Measurements from ENCODE around the gene HNRNPAB.

GRCh38 chr5:178204182-178204934 lies at the start of gene HNRNPAB:
- TF ChIP-seq EZH2phosphoT487 (IDR thresholded peaks at IDR 0.05; ENCODE audit: insufficient read depth, low read depth): no peak
- TF ChIP-seq EZH2 (IDR thresholded peaks at IDR 0.05; ENCODE audit: insufficient read depth, poor library complexity, severe bottlenecking): no peak
